ENCODE results near the gene CNKSR1. TPM values are rescaled to one million over a fixed set of nuclear protein-coding genes. Genes with fewer than 3 reads are reported as not detected.

Gene CNKSR1
- total and polyA plus RNA-seq, 9 donors = 0.73 to 16.8 (median 5.8) TPM

- no peak overlapping the region for H3K27ac ChIP-seq
- H3K9me3 ChIP-seq = no peaks in the 10 kb centered on the region
- intact Hi-C loops (cut with DNase I) = no loop called here
- WGBS, 3 donors = 51 to 67% (median 54%) methylated on average over 4 of the region's 4 CpGs
- TF ChIP-seq, protein P1, sequence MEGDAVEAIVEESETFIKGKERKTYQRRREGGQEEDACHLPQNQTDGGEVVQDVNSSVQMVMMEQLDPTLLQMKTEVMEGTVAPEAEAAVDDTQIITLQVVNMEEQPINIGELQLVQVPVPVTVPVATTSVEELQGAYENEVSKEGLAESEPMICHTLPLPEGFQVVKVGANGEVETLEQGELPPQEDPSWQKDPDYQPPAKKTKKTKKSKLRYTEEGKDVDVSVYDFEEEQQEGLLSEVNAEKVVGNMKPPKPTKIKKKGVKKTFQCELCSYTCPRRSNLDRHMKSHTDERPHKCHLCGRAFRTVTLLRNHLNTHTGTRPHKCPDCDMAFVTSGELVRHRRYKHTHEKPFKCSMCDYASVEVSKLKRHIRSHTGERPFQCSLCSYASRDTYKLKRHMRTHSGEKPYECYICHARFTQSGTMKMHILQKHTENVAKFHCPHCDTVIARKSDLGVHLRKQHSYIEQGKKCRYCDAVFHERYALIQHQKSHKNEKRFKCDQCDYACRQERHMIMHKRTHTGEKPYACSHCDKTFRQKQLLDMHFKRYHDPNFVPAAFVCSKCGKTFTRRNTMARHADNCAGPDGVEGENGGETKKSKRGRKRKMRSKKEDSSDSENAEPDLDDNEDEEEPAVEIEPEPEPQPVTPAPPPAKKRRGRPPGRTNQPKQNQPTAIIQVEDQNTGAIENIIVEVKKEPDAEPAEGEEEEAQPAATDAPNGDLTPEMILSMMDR (IDR thresholded peaks at IDR 0.05) = no peak
- TF ChIP-seq EP300 (IDR thresholded peaks at IDR 0.05) (no peak), POLR2A (IDR thresholded peaks at IDR 0.05) (no peak)
- H3K4me3 ChIP-seq = no peak overlapping the region
- no peaks in the 10 kb centered on the region for H3K4me1 ChIP-seq (ENCODE audit: insufficient read depth)
- DNase-seq = no peak
- H3K27me3 ChIP-seq = no peaks in the 10 kb centered on the region
- H3K36me3 ChIP-seq = no peaks in the 10 kb centered on the region
Measured at GRCh38 chr1:26180010-26180506, 2.8 kb downstream of the CNKSR1 start.

- no peak for DNase-seq
- Histone ChIP-seq H3K36me3 (no peaks in the 10 kb centered on the region), H3K4me3 (no peak overlapping the region), H3K4me1 (ENCODE audit: insufficient read depth) (no peaks in the 10 kb centered on the region), H3K27me3 (no peaks in the 10 kb centered on the region), H3K27ac (no peak overlapping the region), H3K9me3 (no peaks in the 10 kb centered on the region)
- intact Hi-C loops (cut with DNase I) = no loop called here
- WGBS, 3 donors = 61 to 68% (median 67%) methylated on average over 9 of the region's 9 CpGs
- TF ChIP-seq POLR2A (IDR thresholded peaks at IDR 0.05) (no peak), EP300 (IDR thresholded peaks at IDR 0.05) (no peak)
- TF ChIP-seq, protein P1 (IDR thresholded peaks at IDR 0.05) = no peak
Measured at GRCh38 chr1:26181586-26182382, 4.5 kb downstream of the CNKSR1 start.

- Histone ChIP-seq H3K9me3 (no peaks in the 10 kb centered on the region), H3K4me1 (ENCODE audit: insufficient read depth) (no peaks in the 10 kb centered on the region), H3K36me3 (no peaks in the 10 kb centered on the region), H3K27ac (no peak overlapping the region), H3K4me3 (no peak overlapping the region), H3K27me3 (no peaks in the 10 kb centered on the region)
- 73 to 77% (median 76%) methylated on average over 7 of the region's 7 CpGs for WGBS, 3 donors
- TF ChIP-seq, protein P1 (IDR thresholded peaks at IDR 0.05) = no peak
- TF ChIP-seq POLR2A (IDR thresholded peaks at IDR 0.05) (no peak), EP300 (IDR thresholded peaks at IDR 0.05) (no peak)
- intact Hi-C loops (cut with DNase I) = no loop called here
- DNase-seq = no peak
Measured at GRCh38 chr1:26182383-26182696, 5.0 kb downstream of the CNKSR1 start.

GRCh38 chr1:26184086-26184485 is 6.8 kb downstream of the CNKSR1 start:
- intact Hi-C loops (cut with DNase I) = no loop called here
- WGBS, 3 donors = 86 to 89% (median 87%) methylated on average over 7 of the region's 7 CpGs
- DNase-seq = no peak

More at GRCh38 chr1:26184086-26184485, 6.8 kb downstream of the CNKSR1 start:
- H3K27ac ChIP-seq = no peak overlapping the region
- no peak overlapping the region for H3K4me3 ChIP-seq
- no peaks in the 10 kb centered on the region for H3K4me1 ChIP-seq (ENCODE audit: insufficient read depth)
- no peaks in the 10 kb centered on the region for H3K9me3 ChIP-seq
- no peak for TF ChIP-seq EP300 (IDR thresholded peaks at IDR 0.05)
- TF ChIP-seq, protein P1 (IDR thresholded peaks at IDR 0.05) = no peak
- TF ChIP-seq POLR2A (IDR thresholded peaks at IDR 0.05) = no peak
- no peaks in the 10 kb centered on the region for H3K27me3 ChIP-seq
- no peaks in the 10 kb centered on the region for H3K36me3 ChIP-seq
